Body of pancreas (tissue), 4 donors: ENCODE measurements around the gene HOXB8.

ENCODE experiments used
- POLR2A ChIP-seq, 3 donors: fragments of 450-650 bp; IDR thresholded peaks; one replicate each; pipeline ENCODE4 v1.6.1; 2016; ENCODE audit warnings: antibody characterized with exemption in 3 of 3, mild to moderate bottlenecking in 2 of 3
- TF ChIP-seq, protein P1 (sequence below), 7 experiments: fragments of 450-650 bp in 4 of 7; fragments of 200-600 bp in 3 of 7; sonication (generic) in 3 of 7; IDR thresholded peaks; one replicate each; pipeline ENCODE4 v1.5.1; 2016 to 2019; ENCODE audit warnings: antibody characterized with exemption in 7 of 7

DNA sequence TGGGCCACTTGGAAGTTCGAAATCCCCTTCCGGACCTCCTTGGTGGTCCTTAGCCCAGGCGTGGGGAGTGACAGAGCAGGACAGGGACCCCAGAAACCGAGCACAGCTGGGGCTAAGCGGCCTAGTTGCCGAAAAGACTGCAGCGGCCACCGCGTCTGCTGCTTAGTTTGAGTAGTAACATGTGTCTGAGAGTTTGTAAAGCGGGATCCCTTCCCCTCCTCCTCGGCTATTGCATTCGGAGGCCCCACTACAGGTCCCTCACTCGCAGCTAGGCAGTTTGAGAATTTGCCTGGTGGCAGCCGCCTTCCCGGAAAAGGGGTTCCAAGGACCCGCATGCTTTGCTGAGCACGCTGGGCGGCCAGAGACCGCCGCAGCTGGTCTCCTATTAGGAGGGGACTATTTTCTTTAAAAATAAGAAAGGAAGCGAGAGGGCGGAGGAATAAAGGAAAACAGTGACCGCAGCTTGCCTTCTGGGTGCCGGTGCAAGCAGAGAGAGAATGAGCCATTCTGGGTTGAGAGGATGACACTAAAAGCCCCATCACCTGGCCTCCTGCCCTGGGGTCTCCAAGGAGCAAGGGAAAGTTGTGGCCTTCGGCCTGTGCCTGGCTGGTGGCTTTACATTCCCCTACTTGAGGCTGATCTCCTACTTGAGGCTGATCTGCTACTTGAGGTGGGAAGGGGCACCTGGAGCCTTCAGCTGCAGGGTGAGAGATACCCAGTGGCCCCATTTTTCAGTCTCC, 20.4 kb downstream of the HOXB8 start:
- TF ChIP-seq, protein P1, sequence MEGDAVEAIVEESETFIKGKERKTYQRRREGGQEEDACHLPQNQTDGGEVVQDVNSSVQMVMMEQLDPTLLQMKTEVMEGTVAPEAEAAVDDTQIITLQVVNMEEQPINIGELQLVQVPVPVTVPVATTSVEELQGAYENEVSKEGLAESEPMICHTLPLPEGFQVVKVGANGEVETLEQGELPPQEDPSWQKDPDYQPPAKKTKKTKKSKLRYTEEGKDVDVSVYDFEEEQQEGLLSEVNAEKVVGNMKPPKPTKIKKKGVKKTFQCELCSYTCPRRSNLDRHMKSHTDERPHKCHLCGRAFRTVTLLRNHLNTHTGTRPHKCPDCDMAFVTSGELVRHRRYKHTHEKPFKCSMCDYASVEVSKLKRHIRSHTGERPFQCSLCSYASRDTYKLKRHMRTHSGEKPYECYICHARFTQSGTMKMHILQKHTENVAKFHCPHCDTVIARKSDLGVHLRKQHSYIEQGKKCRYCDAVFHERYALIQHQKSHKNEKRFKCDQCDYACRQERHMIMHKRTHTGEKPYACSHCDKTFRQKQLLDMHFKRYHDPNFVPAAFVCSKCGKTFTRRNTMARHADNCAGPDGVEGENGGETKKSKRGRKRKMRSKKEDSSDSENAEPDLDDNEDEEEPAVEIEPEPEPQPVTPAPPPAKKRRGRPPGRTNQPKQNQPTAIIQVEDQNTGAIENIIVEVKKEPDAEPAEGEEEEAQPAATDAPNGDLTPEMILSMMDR (IDR thresholded peaks at IDR 0.05) = no peak
- no peak for TF ChIP-seq POLR2A (IDR thresholded peaks at IDR 0.05)
